Progenitor cell of endocrine pancreas (in vitro differentiated cells): ENCODE results near the gene CD99L2. TPM values are rescaled to one million over a fixed set of nuclear protein-coding genes. Genes with fewer than 3 reads are reported as not detected.
A peak's percentile ranks its signal among the peaks of the same experiment; 100 is the strongest.

Source experiments
- DNase-seq: peaks from one replicate; pipeline ENCODE4 v3.0.0; 2021; ENCODE audit warnings: low spot score; ENCODE audit not compliant: unreplicated experiment
- H3K27ac Mint-ChIP-seq: 2 replicates; pipeline ENCODE4 v1.8.0; 2021; ENCODE audit warnings: mild to moderate bottlenecking, moderate library complexity, mixed read lengths
- H3K27me3 Mint-ChIP-seq: 2 replicates; pipeline ENCODE4 v1.8.0; 2021; ENCODE audit warnings: mixed read lengths
- H3K36me3 Mint-ChIP-seq: 2 replicates; pipeline ENCODE4 v1.8.0; 2022; ENCODE audit warnings: mixed read lengths; ENCODE audit not compliant: insufficient read depth
- H3K4me1 Mint-ChIP-seq: 2 replicates; pipeline ENCODE4 v1.8.0; 2021; ENCODE audit warnings: low read depth, mixed read lengths
- H3K4me3 Mint-ChIP-seq: 2 replicates; pipeline ENCODE4 v1.8.0; 2021; ENCODE audit warnings: low read depth, mild to moderate bottlenecking, moderate library complexity, mixed read lengths
- H3K9me3 Mint-ChIP-seq: 2 replicates; pipeline ENCODE4 v1.8.0; 2021; ENCODE audit warnings: low read depth, mixed read lengths
- long read RNA-seq: library from polyadenylated mRNA; unstranded; transcript quantifications from one replicate; pipeline ENCODE4 v2.0.0, GENCODE V29; 2020
- total RNA-seq: library from RNA; stranded (reverse); gene quantifications from 2 replicates; pipeline ENCODE4 v1.2.1, GENCODE V29; 2021
- TF ChIP-seq, protein P1 (sequence below): fragments of 200-600 bp; sonication (generic); IDR thresholded peaks from one replicate; pipeline ENCODE4 v1.5.0; 2021; ENCODE audit warnings: antibody characterized with exemption, mild to moderate bottlenecking; ENCODE audit not compliant: unreplicated experiment

The CD99L2 gene
- 17.6 and 19.2 TPM in 2 replicates for total RNA-seq
- long read RNA-seq, transcript CD99L2-203 (11 exons, 3,604 nt), result major isoform, 9 of 20 reads
- long read RNA-seq, partial matches to known transcripts, result 4 of 20 reads
- long read RNA-seq, other reads (novel, unspliced or antisense), result 7 of 20 reads

DNA sequence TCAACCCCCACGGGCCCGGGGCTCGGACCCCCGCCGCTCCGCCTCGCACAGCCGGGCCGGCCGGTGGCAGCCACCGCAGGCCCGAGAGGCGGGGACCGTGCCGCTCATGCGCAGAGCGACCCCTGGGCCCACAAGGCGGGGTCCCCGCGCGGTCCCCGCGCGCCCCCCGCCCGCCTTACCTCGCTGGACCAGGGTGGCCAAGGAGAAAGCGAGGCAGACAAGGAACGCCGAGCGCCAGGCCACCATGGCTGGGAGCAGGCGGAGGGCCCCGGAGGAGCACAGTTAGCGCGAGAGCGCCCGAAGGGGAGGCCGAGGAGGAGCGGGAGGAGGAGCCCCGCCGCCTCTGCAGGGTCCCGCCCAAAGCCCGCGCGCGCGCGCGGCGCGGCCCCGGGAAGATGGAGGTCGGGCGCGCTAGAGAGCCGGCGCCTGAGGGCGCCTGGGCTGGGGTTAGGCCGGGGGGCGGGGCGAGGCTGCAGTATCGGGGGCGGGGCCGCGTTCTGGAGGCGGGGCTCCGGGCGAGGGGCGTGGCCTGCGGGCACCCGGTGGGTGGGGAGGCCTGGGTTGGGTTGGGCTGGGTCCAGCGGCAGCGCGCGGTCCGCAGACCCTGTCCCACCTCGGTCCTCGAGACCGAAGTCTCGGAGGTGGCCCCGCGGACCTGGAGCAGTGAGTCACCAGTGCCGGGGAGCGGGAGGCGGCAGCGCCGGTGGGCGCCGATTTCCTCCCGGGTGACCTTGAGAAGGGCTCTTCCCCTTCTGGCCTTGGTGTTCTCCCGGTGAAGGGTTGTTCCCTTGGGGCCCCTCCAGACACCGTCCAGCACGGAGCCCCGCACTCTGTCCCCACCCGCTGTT, at the start of gene CD99L2:
Gene CD99L2, minus strand, starts transcription at position 326 of the 848 bp plus-strand sequence. Its CDS starts 80 bp downstream, at position 246.
- Mint-ChIP-seq H3K36me3 (no peaks in the 10 kb centered on the region), H3K27ac (peak within 1 kb of the TSS; percentile 88), H3K4me3 (peak within 1 kb of the TSS; percentile 79), H3K9me3 (peaks cover 3% of the 10 kb centered on the region), H3K4me1 (peaks cover 1% of the 10 kb centered on the region), H3K27me3 (peaks cover 33% of the 10 kb centered on the region)
- DNase-seq, result peak; percentile 88
- TF ChIP-seq, protein P1, sequence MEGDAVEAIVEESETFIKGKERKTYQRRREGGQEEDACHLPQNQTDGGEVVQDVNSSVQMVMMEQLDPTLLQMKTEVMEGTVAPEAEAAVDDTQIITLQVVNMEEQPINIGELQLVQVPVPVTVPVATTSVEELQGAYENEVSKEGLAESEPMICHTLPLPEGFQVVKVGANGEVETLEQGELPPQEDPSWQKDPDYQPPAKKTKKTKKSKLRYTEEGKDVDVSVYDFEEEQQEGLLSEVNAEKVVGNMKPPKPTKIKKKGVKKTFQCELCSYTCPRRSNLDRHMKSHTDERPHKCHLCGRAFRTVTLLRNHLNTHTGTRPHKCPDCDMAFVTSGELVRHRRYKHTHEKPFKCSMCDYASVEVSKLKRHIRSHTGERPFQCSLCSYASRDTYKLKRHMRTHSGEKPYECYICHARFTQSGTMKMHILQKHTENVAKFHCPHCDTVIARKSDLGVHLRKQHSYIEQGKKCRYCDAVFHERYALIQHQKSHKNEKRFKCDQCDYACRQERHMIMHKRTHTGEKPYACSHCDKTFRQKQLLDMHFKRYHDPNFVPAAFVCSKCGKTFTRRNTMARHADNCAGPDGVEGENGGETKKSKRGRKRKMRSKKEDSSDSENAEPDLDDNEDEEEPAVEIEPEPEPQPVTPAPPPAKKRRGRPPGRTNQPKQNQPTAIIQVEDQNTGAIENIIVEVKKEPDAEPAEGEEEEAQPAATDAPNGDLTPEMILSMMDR, result no peak

DNA sequence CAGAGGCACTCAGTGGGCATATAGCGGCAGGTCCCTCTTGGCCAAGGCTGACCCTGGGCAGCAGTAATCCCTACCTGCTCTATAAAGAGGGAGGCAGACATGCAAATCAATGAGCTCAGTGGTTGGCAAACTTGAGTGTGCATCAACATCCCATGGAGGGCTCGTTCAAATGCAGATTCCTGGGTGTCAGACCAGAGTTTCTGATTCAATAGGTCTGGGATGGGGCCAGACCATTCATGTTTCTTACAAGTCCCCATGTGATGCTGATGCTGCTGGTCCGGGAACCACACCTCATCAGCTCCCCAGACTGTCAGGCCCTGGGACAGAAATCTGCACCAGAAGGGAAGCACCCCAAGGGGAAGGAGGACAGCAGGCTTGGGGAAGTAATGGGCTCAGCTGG, 45.8 kb upstream of the CD99L2 start:
- Mint-ChIP-seq H3K27me3 (peaks cover 3% of the 10 kb centered on the region), H3K36me3 (no peaks in the 10 kb centered on the region), H3K27ac (no peak overlapping the region), H3K9me3 (no peaks in the 10 kb centered on the region), H3K4me1 (no peaks in the 10 kb centered on the region), H3K4me3 (no peak overlapping the region)
- TF ChIP-seq, protein P1, result no peak
- DNase-seq, result no peak

DNA sequence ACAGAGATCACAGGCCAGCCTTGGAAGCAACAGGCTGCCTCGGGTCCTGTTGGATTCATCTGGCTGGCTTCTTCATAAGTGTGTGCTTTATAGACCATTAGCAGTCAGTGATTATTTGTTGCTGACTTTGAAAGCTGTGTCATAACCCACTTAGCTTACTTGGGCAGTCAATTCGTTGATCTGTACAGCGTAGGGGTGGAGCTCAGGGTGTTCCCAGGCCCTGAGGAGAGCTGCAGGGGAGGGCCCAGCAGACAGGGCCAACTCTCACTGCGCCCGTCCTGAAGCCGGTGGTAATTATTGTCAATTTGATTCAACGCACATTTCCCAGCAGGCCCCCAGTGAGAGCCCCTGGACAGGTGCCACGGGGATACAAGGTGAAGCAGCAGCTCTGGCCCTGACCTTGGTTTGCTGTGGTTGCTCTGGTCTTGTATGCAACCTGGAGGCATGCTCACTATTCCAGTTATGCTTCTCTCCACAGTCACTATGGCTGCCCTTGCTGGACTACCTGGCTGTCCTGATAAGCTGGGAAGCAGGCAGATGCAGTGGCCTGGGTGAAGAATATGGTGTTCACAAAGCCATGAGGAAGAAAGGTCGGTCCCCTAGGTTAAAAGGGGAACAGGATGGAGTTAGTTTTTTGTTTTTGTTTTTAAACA, 44.6 kb upstream of the CD99L2 start:
- H3K9me3 Mint-ChIP-seq, result no peaks in the 10 kb centered on the region
- TF ChIP-seq, protein P1, result no peak
- no peaks in the 10 kb centered on the region for H3K36me3 Mint-ChIP-seq
- DNase-seq, result no peak
- no peak overlapping the region for H3K4me3 Mint-ChIP-seq
- no peak overlapping the region for H3K27ac Mint-ChIP-seq
- H3K4me1 Mint-ChIP-seq, result no peaks in the 10 kb centered on the region
- H3K27me3 Mint-ChIP-seq, result peaks cover 3% of the 10 kb centered on the region

GRCh38 chrX:150941580-150941979, 43.1 kb upstream of the CD99L2 start:
- no peak overlapping the region for H3K27ac Mint-ChIP-seq
- H3K4me3 Mint-ChIP-seq, result no peak overlapping the region
- TF ChIP-seq, protein P1, result no peak
- H3K36me3 Mint-ChIP-seq, result no peaks in the 10 kb centered on the region
- DNase-seq, result no peak
- peaks cover 3% of the 10 kb centered on the region for H3K27me3 Mint-ChIP-seq
- peaks cover 6% of the 10 kb centered on the region for H3K9me3 Mint-ChIP-seq
- H3K4me1 Mint-ChIP-seq, result no peaks in the 10 kb centered on the region

GRCh38 chrX:150940844-150941495, 42.5 kb upstream of the CD99L2 start:
- no peak for DNase-seq
- Mint-ChIP-seq H3K9me3 (peaks cover 6% of the 10 kb centered on the region), H3K27me3 (peaks cover 3% of the 10 kb centered on the region), H3K4me3 (no peak overlapping the region), H3K27ac (no peak overlapping the region), H3K36me3 (no peaks in the 10 kb centered on the region), H3K4me1 (no peaks in the 10 kb centered on the region)
- TF ChIP-seq, protein P1, result no peak
